Subcutaneous adipose tissue (tissue), 4 donors: Measurements from ENCODE around the gene PTPA. TPM values are rescaled to one million over a fixed set of nuclear protein-coding genes. Genes with fewer than 3 reads are reported as not detected.

ENCODE experiments used
- CTCF ChIP-seq: fragments of 450-650 bp; IDR thresholded peaks from one replicate; pipeline ENCODE4 v1.5.1; 2016; ENCODE audit warnings: low read depth, mild to moderate bottlenecking, control low read depth, antibody characterized with exemption, moderate library complexity
- total RNA-seq, 4 donors: library from RNA; depleted of rRNA; stranded (reverse); fragments of >200 nt; gene quantifications; one replicate each; pipeline ENCODE4 v1.1.0, GENCODE V29; 2016

Gene PTPA
- total RNA-seq, 4 donors from 2014 or later: 23.8 to 51.1 (median 34.4) TPM

GRCh38 chr9:129100383-129101169, 10.6 kb upstream of the PTPA start:
- no peak for TF ChIP-seq CTCF

- TF ChIP-seq CTCF: no peak
These were observed 9.9 kb upstream of the PTPA start for GRCh38 chr9:129101279-129101678.

- TF ChIP-seq CTCF: no peak
These were observed 9.1 kb upstream of the PTPA start for GRCh38 chr9:129102095-129102525.

GRCh38 chr9:129102791-129103594, 8.2 kb upstream of the PTPA start:
- no peak for TF ChIP-seq CTCF

GRCh38 chr9:129103595-129103965, 7.6 kb upstream of the PTPA start:
- TF ChIP-seq CTCF: no peak

- TF ChIP-seq CTCF: no peak
These were observed 7.2 kb upstream of the PTPA start for GRCh38 chr9:129104051-129104450.
